Measurements from ENCODE around the gene PGAP2.
"Not testable (repeated sequence)": the region's sequence is repeated elsewhere in the genome, so short reads cannot be mapped to it uniquely, and the experiment has no call there.

Gene PGAP2

DNA sequence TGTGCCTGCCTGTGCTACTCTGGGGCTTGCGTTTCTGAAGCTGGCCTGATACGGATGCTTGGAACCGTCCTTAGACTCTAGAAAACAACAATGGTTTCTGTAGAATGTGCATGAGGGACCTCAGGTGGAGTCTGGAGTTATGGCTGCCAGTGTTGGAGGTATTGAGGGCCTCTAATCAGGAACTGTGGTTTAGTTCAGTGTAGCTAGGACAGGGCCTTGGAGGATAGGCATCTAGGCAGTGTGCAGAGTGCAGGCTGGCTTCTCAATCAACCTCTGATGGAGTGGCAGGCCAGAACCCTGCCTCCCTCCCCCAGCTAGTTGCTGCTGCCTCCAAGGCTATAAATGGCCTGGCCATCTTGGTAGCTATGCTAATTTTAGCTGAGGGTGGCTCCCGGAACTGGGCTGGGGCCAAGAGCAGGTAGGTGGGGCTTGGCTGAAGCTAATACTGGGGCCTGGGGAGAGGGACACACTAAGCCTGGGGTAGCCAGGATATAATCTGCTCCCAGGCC is 51.1 kb downstream of the PGAP2 start:
- no peak for DNase-seq

DNA sequence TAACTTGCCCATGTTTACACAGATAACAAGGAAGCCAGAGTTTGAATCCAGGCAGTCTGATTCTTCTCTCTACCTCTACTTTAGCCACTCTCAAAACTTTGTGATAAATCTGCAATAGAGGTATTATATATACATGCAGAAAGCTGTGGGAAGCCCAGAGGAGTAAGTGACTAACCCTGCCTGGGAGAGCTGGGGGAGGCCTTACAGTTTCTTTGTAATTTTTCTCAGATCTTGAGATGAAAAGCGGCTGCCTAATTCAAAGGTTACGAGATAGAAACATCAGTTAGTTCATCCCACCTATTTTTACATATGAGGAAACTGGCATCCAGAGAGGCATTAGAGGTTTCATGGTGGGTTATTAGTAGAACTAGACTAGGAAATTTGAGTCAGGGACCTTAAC is 52.0 kb downstream of the PGAP2 start:
- no peak for DNase-seq

DNA sequence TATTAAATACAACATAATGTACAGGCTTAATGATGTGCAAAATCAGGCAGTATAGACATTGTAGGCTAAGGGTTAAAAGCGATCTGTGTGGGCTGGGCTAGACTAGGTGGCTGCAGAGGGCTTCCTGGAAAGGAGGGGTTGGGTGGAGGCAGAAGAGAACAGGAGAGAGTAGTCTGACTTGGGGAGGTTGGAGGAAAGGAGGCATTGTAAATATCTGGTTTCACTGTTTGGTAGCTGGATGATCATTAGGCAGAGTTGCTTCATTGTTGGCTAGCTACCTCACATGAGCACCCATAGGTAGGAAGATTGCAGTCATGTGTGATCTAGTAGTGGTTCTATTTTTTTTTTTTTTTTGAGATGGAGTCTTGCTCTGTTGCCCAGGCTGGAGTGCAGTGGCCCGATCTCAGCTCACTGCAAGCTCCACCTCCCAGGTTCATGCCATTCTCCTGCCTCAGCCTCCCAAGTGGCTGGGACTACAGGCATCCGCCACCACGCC is 52.6 kb downstream of the PGAP2 start:
- not testable (repeated sequence) for DNase-seq

GRCh38 chr11:3861683-3862082 is 53.3 kb downstream of the PGAP2 start:
- DNase-seq, result no peak

DNA sequence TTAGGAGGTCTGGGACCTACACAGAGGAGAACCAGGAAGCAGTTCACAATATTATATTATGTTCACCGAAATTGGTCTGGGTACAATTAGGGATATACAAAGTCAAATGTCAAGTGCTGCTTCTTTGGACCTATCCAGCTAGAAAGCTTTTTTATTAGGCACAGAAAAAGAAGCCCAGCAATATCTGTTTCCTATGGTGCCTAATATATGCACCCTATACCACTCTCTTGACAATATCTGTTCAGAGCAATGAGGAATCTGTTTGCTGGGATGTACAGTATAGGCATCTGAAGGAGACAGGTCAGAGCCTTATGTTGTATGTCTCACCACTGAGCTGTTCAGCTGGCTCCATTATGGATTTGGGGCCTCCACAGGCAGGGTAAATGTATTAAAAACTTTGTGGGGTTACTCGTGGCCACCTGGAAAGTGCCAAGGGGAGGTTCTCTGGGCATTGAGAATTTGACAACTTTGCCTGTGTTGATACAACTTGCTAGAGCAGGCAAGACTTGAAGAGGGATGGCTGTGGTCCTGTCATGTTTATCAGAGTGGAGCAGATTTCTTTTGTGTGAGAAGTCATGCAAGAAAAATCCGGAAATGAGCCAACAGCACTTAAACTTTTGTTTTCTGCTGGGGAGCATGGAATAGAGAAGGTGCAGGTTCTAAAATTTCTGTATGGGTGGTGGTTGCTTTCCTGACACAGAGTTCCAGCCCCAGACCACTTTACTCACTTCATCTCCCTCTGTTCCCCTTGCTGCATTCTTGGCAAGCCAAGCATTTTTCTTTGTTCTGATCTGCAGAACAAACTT is 57.2 kb downstream of the PGAP2 start:
- DNase-seq, result no peak

GRCh38 chr11:3866206-3866605 is 57.8 kb downstream of the PGAP2 start:
- no peak for DNase-seq

- no peak for DNase-seq
Observed at GRCh38 chr11:3866836-3867208, 58.5 kb downstream of the PGAP2 start.

DNA sequence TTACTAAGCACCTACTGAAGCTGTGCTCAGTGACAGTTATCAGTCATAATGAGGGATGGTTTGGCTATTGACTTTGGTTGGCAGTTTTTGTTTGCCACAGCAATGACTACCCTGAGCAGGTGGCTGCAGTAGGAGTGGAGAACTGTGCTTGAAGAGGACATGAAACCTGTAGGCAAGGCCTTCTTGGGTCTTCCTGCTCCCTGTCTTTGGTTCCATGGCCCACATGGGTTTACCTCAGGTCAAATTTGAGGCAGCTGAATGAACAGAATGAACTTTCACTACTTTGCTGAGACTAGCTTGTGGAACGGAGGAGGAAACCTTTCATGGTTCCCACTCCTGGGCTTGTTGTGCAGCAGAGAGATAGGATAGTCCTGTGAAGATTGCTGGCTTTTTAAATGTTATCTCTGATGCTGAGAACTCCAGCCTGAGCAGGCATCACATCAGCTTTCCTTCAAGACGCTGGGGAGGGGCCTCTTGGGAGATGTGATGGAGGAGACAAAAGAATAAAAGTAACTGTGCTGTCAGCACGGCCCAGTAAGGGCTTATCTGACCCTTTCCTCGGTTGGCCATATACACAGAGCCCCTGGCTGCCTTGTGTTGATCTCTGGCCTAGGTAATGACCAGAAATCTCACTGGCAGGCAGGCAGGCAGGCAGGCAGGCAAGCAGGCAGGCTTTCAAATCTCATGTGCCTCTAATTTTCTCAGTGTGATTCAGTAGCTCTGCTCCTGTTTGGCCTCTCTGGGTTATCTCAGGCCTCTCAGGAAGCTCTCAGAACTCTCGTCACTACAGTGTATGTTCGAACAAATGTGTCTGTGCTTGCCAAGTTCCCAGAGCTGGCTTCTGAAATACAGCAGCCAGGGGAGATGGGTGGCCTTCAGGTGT is 59.1 kb downstream of the PGAP2 start:
- no peak for DNase-seq

DNA sequence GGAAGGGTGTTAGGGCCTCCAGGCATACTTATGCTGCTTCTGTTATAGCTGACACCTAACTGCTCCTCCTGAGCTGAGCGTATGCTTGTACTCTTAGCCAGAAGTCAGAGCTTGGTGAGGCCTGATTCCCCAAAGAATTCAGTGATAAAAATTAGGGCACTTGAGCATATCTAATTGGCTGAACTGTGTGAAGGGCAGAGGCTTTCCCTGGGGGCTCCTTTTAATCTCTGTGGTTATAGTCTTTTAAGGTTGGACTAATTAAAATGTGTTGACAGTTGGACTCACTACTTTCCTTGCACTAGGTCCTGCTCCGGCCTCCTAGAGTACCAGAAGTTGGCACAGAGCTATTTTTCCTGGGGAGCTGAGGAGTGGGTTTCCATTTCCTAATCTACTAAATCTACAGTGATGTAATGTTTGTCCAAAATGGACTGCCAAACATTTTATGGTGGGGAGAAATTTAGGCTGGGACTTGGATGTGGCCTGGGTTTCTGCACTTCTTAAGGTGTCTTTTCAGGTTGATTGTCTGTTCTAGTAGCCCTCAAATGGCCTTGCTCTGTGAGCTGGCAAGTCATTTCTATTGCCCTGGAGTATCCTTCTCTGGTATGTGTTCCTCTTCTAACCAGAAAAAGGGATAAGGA is 65.5 kb downstream of the PGAP2 start:
- DNase-seq, result no peak
